GM08714 (cell line): ENCODE data around the gene CCDC33.

ENCODE experiments used
- H3K4me3 ChIP-seq: fragments of 200-500 bp; sonication (Bioruptor generic); 2 replicates; pipeline ENCODE4 v1.5.1; 2014; ENCODE audit warnings: mild to moderate bottlenecking, low read length, inconsistent platforms
- ZNF274 ChIP-seq: IDR thresholded peaks from 2 replicates; pipeline ENCODE4 v1.6.1; 2012; ENCODE audit warnings: mild to moderate bottlenecking, low read depth, low read length

Gene CCDC33

DNA sequence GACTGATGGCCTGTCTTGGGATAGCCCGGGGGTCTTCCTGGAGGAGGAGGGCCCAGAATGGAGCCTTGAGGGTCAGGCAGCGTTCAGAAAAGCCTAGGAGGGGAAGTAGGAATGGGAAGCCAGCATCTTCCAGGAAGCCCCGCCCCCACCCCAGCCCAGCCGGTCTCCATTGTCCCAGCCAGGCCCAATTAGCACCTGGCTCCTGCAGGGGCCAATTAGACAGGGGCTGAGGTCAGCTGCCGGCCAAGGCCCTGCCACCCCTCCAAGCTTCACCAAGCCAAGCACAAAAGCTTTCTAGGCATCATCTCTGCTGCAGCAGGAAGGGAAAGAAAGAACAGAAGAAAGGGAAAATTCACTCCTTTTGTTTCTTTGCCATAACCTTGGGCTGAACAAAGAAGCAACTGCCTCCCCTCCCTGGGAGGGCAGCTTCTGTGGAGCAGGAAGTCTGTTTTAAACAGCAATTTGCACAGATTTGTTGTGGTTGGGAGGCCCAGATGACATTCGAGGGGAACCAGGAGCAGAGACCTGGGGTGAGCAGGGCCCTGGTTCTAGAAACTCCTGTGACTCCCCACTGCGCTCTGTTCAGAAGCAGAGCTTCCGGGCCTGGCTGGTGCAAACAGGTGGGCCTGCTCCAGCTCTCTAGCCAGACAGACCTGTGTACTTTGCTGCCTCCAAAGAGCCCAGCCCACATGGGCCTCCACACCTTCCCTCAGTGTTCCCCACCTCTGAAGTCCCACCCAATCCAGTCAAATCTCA lies 83.6 kb downstream of the CCDC33 start:
- no peak overlapping the region for H3K4me3 ChIP-seq
- no peak for TF ChIP-seq ZNF274

DNA sequence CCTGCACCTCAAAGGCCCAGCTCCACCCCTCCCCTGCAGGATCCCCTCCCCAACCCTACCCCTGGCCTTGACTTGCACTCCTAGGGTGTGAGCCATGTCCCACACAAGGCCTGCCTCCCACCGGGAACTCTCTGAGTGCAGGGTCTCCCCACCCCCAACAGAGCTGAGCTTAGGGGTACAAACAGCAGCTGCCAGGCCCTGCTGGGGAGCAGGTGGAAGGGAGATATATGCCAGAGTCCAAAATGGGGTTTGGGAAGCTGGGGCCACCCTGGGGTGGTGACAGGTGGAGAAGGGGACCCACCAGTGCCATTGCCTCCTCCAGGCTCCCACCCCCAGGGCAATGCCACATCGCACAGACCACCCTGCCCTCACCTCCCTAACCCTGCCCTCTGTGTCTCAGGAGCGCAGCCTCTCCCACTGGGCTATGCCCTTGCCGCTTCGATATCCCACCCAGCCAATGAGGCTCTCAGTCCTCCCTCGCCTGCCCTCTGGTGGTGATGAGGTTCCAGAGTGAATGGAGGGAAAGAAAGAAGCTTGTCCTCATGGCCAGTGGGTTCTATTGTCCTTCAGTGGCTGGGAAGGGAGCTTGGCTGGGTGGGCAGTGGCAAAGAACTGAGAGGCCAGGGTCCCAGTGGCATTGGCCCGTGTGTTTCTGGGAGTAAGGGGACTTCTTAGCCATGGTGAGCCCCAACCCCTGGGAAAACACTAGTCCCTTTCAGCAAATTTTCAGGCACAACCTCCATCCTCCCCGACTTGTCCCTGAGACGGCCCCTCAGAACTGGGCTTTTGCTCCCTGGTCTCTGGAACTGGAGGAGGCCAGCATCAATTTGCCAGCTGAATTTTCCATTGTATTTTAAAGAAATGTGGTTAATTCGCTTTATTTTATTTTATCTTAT lies 84.5 kb downstream of the CCDC33 start:
- H3K4me3 ChIP-seq = no peak overlapping the region
- no peak for TF ChIP-seq ZNF274

DNA sequence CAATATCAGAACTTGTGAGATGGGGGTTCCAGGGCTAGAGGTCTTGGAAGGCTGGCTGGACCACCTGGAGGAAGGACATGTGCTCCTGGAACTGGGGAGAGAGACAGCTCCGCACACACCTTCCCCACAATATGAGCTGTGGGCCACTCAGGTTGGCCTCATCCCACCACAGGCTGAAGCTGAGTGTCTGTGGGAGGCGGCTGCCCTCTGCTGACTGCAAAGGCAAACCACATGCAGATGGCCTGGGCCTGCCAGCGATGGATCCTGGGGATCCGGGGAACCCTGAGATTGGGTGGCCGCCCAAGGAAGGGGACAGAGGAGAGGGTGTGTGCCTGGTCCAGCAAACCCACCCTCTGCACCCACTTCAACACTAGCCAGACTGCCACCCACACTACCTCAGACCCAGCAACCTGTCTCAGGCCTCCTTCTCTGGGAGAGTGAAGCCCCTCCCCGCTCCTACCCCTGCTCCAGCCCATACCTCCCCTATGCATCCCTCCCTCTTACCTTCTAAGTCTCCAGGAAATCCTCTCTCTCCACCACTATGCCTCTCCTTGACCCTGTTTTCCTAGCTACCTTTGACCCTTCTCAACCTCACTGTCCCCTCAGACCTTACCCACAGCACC lies 86.5 kb downstream of the CCDC33 start:
- no peak for TF ChIP-seq ZNF274
- no peak overlapping the region for H3K4me3 ChIP-seq

DNA sequence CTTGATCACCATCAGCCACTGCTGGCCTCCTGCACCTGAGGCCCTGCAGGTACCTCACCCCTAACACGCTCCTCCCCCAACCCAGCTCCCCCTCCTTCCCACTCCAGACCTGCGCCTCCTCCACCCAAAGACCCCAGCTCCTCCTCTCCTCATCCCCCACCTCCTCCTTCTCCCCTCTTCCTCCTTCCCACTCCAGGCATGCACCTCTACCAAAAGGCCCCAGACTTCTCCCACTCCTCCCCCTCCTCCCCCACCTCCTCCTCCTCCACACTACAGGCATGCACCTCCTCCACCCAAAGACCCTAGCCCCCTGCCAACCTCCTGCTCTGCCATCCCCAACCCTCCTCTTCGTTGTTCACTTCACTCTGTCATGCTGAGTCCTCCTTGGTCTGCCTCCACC lies 88.6 kb downstream of the CCDC33 start:
- no peak for TF ChIP-seq ZNF274
- H3K4me3 ChIP-seq = no peak overlapping the region

DNA sequence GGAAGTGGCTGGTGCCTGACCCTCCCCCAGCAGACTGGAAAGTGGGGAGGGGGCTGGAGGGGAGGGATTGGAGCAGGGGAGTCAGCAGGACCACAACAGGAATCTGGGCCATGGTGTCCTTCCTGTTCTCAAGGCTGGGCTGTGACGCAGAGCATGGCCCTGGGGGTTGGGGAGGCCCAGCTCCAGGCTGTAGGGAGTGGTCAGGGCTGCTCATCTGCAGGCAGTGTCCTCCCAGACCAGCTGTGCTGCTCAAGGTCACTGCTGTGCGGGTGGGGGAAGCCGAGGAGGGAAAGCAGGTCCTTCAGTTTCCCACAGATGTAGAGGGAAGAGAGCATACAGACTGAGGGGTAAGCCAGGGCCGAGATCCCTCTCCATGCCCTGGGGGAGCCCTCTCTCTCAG lies 90.6 kb downstream of the CCDC33 start:
- TF ChIP-seq ZNF274 = no peak

DNA sequence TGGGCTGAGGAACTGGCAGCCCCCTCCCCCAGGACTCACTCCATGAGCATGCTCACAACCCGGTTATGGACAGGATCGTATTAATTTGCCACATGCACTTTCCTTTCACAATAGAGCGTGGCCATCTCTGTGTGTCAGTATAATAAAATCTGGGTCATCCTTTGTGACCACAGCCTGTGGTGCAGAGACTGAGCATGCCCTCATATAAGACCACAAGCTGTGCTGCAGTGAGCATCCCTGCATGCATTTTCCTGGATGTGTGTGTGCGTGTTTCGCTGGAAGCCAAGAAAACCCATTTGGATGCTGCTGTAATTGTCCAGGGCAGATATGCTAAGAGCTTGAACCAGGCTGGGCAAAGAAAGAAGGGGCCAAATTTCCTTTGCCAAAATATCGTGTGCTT lies 91.6 kb downstream of the CCDC33 start:
- TF ChIP-seq ZNF274 = no peak
- no peak overlapping the region for H3K4me3 ChIP-seq

More for the DNA sequence above, 90.6 kb downstream of the CCDC33 start:
- no peak overlapping the region for H3K4me3 ChIP-seq

DNA sequence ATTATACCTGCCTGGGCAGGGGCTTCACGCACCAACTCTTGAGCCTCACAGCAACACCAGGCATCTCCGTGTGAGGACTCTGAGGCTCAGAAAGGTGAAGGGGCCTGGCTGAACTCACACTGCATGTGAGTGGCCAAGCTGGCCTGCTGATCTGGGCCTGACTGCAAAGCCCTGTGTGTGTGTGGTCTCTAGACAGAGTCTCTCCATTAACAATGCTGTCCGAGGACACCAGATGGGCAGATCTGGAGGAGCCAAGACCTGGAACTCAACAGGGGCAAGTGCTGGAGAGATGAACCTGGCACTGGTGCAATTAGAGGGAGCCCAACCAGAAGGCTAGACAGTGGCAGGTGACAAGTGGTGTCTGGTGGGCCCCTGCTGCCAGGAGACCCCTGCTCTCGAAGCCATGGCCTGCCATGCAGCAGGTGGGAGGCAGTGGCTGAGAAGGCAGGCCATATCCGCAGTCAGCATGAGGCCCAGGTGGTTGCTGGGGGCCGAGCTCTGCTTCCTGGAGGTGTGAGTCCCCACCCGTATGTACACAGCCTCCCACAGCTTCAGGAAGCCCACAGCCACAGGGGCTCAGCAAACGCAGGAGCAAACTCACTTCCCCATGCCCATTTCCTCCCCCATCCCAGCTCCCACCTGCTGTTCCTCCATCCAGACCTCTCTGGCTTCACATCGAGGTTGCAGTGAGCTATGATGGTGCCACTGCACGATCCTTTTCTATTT lies 92.4 kb downstream of the CCDC33 start:
- no peak overlapping the region for H3K4me3 ChIP-seq
- TF ChIP-seq ZNF274 = no peak

DNA sequence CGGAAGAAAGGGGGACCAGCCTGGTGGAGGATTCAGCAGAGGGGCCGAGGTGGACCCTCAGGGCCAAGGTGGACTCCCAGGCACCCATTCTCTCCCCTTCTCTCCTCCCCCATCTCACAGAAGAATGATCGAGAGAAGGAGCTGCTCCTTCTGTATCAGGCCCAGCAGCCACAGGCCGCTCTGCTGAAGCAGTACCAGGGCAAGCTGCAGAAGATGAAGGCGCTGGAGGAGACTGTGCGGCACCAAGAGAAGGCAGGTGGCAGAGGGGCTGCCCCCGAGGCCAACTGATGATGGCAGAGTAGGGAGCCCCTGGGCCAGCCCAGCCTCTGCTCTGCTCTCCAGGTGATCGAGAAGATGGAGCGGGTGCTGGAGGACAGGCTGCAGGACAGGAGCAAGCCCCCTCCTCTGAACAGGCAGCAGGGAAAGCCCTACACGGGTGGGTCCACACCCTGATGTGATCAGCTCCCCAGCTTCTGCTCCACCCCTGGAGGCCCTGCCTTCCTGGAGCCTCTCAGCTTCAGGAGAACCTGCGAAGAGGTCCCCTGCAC lies 94.8 kb downstream of the CCDC33 start:
- no peak for TF ChIP-seq ZNF274
- no peak overlapping the region for H3K4me3 ChIP-seq

DNA sequence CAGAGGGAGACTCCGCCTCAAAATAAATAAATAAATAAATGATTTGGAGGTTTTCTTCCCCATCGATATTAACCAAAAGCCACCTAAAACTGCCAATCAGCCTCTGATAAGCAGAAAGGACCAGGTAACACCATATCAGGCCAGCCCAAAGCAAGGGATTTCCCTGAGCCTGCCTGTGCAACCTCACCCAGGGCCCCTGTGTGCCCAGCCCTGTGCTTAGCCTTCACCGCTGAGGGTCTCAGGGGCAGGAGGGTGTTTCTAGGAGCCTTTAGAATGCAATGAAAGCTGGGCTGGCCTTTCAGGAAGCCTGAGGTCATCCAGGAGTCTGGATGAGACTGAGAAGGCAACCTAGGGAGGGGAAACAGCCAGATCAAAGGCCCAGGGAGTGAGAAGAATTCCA lies 95.9 kb downstream of the CCDC33 start:
- TF ChIP-seq ZNF274 = no peak
- no peak overlapping the region for H3K4me3 ChIP-seq

DNA sequence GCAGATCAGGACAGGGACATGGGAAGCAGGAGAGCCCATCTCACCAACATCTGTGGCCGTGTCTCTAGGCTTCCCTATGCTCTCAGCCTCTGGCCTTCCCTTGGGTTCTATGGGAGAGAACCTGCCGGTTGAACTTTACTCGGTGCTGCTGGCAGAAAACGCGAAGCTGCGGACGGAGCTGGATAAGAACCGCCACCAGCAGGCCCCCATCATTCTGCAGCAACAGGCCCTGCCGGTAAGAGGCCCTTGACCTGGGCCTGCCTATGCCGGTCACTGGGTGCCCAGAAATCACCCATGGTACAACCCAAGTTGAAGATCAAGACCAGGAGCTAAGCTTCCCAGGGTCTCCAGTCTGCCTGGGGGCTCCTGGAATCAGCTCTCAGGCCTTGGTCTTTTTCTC lies 96.5 kb downstream of the CCDC33 start:
- no peak overlapping the region for H3K4me3 ChIP-seq
- no peak for TF ChIP-seq ZNF274

DNA sequence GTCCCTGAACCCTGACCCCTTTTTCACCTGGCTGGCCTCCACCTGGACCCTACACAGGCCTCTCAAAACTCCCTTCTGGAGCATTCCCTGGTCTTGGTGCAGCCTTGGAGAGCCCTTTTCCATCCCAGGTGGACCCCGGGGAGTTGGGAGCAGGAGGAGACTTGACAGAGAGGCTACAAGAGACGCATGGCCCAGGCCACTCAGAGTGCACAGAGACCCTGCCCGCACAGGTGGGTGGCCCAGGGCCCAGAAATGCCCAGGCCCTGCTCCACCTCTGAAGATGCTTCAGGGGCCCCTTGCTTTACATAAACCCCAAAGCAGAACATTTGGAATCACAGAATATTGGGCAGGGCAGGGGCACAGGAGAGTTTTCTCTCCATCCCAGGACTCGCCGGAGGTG lies 97.0 kb downstream of the CCDC33 start:
- no peak for TF ChIP-seq ZNF274
- H3K4me3 ChIP-seq = no peak overlapping the region

DNA sequence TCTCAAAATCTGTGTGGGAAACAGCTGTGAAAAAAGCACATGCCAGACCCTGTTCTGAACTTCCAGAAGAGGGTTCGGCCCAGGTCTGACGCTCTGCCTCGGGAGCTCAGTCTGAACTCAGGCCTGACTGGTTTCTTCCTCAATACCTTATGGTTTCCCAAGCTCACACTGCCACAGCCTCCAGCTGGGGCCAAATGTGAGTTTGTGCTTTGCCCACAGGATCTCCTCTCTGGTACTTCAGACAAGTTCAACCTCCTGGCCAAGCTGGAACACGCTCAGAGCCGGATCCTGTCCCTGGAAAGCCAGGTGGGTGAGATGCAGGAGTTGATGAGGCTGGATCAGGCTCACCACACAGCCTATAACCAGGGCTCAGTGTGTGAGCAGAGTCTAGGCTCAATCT lies 97.5 kb downstream of the CCDC33 start:
- TF ChIP-seq ZNF274 = no peak
- no peak overlapping the region for H3K4me3 ChIP-seq

DNA sequence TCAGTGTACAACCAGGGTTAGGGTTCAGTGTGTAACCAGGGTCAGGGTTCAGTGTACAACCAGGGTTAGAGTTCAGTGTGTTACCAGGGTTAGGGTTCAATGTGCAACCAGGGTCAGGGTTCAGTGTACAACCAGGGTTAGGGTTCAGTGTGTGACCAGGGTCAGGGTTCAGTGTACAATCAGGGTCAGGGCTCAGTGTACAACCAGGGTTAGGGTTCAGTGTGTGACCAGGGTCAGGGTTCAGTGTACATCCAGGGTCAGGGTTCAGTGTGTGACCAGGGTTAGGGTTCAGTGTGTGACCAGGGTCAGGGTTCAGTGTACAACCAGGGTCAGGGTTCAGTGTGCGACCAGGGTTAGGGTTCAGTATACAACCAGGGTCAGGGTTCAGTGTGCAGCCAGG lies 98.0 kb downstream of the CCDC33 start:
- TF ChIP-seq ZNF274 = no peak
- no peak overlapping the region for H3K4me3 ChIP-seq

DNA sequence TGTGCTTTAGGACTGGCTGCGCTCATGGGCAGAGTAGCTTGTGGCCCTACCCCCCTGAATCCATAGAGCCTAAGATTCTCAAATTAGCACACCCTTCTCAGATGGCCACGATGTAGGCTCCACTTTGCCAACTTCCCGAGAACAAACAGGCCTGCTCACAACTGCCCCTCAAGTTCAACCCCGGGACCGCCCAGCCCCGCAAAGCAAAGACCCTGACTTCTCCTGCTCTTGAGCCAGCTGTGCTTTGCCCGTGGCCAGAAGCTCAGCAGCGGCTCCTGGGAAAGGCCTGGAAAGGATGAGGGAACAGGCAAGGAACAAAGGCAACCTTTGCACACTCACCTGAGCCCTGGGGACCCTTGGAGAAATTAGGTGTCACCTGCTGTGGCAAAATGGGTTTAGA lies 99.3 kb downstream of the CCDC33 start:
- TF ChIP-seq ZNF274 = no peak
- H3K4me3 ChIP-seq = no peak overlapping the region
